ENCODE results near the gene BTNL2.
"Not testable (repeated sequence)": the region's sequence is repeated elsewhere in the genome, so short reads cannot be mapped to it uniquely, and the experiment has no call there.

Gene BTNL2

GRCh38 chr6:32359225-32359624 lies 47.8 kb downstream of the BTNL2 start:
- DNase-seq: not testable (repeated sequence)

DNA sequence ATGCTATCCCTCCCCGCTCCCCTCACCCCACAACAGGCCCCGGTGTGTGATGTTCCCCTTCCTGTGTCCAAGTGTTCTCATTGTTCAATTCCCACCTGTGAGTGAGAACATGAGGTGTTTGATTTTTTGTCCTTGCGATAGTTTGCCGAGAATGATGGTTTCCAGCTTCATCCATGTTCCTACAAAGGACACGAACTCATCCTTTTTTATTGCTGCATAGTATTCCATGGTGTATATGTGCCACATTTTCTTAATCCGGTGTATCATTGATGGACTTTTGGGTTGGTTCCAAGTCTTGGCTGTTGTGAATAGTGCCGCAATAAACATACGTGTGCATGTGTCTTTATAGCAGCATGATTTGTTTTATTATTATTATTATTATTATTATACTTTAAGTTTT lies 48.4 kb downstream of the BTNL2 start:
- DNase-seq: not testable (repeated sequence)

- no peak for DNase-seq
Observed at GRCh38 chr6:32355018-32355417, 52.0 kb downstream of the BTNL2 start.

DNA sequence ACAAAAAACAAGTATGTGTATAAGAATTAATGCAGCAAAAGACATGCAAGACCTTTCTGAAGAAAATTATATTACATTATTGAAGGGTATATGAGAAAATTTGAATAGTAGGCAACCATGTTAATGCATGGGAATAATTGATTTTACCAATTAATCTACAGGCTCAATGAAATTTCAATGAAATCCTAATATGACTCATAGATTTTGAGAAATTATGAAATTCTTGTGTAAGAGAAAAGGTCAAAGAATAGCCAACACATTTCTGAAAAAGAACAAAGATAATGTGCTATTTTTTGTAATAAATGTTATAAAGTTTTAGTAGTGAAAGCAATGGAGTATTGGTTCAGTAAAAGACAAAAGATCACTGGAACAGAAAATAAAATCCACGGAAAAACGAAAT lies 53.6 kb downstream of the BTNL2 start:
- no peak for DNase-seq

Measured in activated gamma-delta T cell treated with Interleukin-2 at 50 U/mL for 16 hours (primary cell).